ENCODE data around the gene KCNA10. TPM values are rescaled to one million over a fixed set of nuclear protein-coding genes. Genes with fewer than 3 reads are reported as not detected.

The KCNA10 gene
- total RNA-seq, 6 experiments from 2014 or later = not detected

DNA sequence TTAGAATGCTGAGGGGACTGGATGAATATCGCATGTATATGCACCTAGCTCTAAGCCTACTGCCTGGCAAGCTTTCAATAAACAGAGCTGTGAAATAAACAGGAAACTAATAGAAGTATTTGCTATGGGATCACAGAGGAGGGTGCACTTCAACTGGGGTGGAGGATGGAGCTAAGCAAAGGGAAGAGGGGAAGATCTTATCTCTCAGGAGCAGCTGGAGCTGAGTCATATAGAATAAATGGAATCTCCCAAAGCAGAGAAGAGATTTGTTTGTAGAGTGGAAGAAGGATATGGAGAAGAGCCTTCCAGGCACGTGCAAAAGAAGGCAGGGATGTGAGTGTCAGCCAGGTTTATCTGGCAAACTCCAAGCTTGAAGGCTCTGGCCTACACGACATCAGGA is 17.0 kb upstream of the KCNA10 start:
- intact Hi-C loops (cut with DNase I) = no loop called here
- H3K4me1 ChIP-seq = no peaks in the 10 kb centered on the region
- no peak overlapping the region for H3K27ac ChIP-seq
- no peaks in the 10 kb centered on the region for H3K27me3 ChIP-seq
- no peak overlapping the region for H3K4me3 ChIP-seq
- ATAC-seq (no peak), DNase-seq (no peak)
- 41% methylated on average over 3 of the region's 3 CpGs for WGBS (ENCODE audit: insufficient coverage, low coverage, low lambda C conversion rate, missing lambda C conversion rate)
- no peaks in the 10 kb centered on the region for H3K36me3 ChIP-seq
- H3K9me3 ChIP-seq = no peaks in the 10 kb centered on the region
- TF ChIP-seq, protein P1, sequence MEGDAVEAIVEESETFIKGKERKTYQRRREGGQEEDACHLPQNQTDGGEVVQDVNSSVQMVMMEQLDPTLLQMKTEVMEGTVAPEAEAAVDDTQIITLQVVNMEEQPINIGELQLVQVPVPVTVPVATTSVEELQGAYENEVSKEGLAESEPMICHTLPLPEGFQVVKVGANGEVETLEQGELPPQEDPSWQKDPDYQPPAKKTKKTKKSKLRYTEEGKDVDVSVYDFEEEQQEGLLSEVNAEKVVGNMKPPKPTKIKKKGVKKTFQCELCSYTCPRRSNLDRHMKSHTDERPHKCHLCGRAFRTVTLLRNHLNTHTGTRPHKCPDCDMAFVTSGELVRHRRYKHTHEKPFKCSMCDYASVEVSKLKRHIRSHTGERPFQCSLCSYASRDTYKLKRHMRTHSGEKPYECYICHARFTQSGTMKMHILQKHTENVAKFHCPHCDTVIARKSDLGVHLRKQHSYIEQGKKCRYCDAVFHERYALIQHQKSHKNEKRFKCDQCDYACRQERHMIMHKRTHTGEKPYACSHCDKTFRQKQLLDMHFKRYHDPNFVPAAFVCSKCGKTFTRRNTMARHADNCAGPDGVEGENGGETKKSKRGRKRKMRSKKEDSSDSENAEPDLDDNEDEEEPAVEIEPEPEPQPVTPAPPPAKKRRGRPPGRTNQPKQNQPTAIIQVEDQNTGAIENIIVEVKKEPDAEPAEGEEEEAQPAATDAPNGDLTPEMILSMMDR (IDR thresholded peaks at IDR 0.05) = no peak
- no peak for TF ChIP-seq POLR2A (IDR thresholded peaks at IDR 0.05)

DNA sequence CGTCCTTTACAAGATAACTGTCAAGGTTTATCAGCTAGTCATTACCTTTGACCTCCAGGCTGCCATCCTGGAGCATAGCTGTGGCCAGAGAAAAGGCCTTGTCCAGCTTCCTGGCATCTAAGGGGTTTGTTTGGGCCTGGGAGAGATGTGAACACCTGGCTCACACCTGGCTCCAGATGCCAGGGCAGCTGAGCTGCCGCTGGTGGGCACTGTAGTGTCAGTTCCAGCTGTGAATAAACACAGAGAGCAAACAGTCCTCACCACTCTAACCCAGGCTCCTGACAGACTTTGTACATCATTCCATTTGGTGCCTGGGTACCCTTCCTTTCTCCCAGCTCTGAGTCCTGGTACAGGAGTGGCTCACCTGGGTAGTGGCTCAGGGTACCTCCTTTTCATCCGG is 14.3 kb upstream of the KCNA10 start:
- Histone ChIP-seq H3K4me3 (no peak overlapping the region), H3K9me3 (no peaks in the 10 kb centered on the region), H3K36me3 (no peaks in the 10 kb centered on the region), H3K27me3 (no peaks in the 10 kb centered on the region), H3K4me1 (no peaks in the 10 kb centered on the region), H3K27ac (no peak overlapping the region)
- ATAC-seq (no peak), DNase-seq (no peak)
- TF ChIP-seq POLR2A (IDR thresholded peaks at IDR 0.05) = no peak
- TF ChIP-seq, protein P1 (IDR thresholded peaks at IDR 0.05) = no peak
- intact Hi-C loops (cut with DNase I) = no loop called here
- 27% methylated on average over 1 of the region's 3 CpGs for WGBS (ENCODE audit: insufficient coverage, low coverage, low lambda C conversion rate, missing lambda C conversion rate)

GRCh38 chr1:110529011-110529410 is 10.0 kb upstream of the KCNA10 start:
- DNase-seq = no peak
- WGBS (ENCODE audit: insufficient coverage, low coverage, low lambda C conversion rate, missing lambda C conversion rate) = 83% methylated on average over 1 of the region's 1 CpG
- Histone ChIP-seq H3K4me1 (no peaks in the 10 kb centered on the region), H3K27ac (no peak overlapping the region), H3K4me3 (no peak overlapping the region), H3K27me3 (peaks cover 0 to 3% of the 10 kb centered on the region in 2 donors), H3K9me3 (no peaks in the 10 kb centered on the region), H3K36me3 (no peaks in the 10 kb centered on the region)
- ATAC-seq = no peak
- intact Hi-C loops (cut with DNase I) = no loop called here
- no peak for TF ChIP-seq POLR2A (IDR thresholded peaks at IDR 0.05)
- TF ChIP-seq, protein P1 (IDR thresholded peaks at IDR 0.05) = no peak

- peaks cover 0 to 3% of the 10 kb centered on the region in 2 donors for H3K27me3 ChIP-seq
- TF ChIP-seq POLR2A (IDR thresholded peaks at IDR 0.05) = no peak
- TF ChIP-seq, protein P1 (IDR thresholded peaks at IDR 0.05) = no peak
- no peak overlapping the region for H3K27ac ChIP-seq
- 25% methylated on average over 4 of the region's 7 CpGs for WGBS (ENCODE audit: insufficient coverage, low coverage, low lambda C conversion rate, missing lambda C conversion rate)
- no peaks in the 10 kb centered on the region for H3K36me3 ChIP-seq
- intact Hi-C loops (cut with DNase I) = no loop called here
- no peaks in the 10 kb centered on the region for H3K9me3 ChIP-seq
- no peak for DNase-seq
- no peak for ATAC-seq
- no peak overlapping the region for H3K4me3 ChIP-seq
- H3K4me1 ChIP-seq = no peaks in the 10 kb centered on the region
Observed at GRCh38 chr1:110526201-110526780, 7.3 kb upstream of the KCNA10 start.

GRCh38 chr1:110525249-110525595 is 6.2 kb upstream of the KCNA10 start:
- Histone ChIP-seq H3K36me3 (no peaks in the 10 kb centered on the region), H3K27me3 (peaks cover 0 to 3% of the 10 kb centered on the region in 2 donors), H3K4me3 (no peak overlapping the region), H3K27ac (no peak overlapping the region), H3K9me3 (no peaks in the 10 kb centered on the region), H3K4me1 (no peaks in the 10 kb centered on the region)
- no peak for TF ChIP-seq POLR2A (IDR thresholded peaks at IDR 0.05)
- TF ChIP-seq, protein P1 (IDR thresholded peaks at IDR 0.05) = no peak
- ATAC-seq = no peak
- intact Hi-C loops (cut with DNase I) = no loop called here
- WGBS (ENCODE audit: insufficient coverage, low coverage, low lambda C conversion rate, missing lambda C conversion rate) = 75% methylated on average over 3 of the region's 6 CpGs
- no peak for DNase-seq

Measured in right lobe of liver (tissue), 6 donors.